GM12801 (cell line): Measurements from ENCODE around the gene PNISR.

Source experiments
- CTCF ChIP-seq: IDR thresholded peaks from one replicate; pipeline ENCODE4 v1.5.1; 2011; ENCODE audit warnings: control low read depth; ENCODE audit not compliant: insufficient read length; ENCODE audit errors: extremely low read depth

Gene PNISR

GRCh38 chr6:99362678-99363268 is 62.3 kb downstream of the PNISR start:
- TF ChIP-seq CTCF = no peak

GRCh38 chr6:99359800-99360199 is 65.3 kb downstream of the PNISR start:
- TF ChIP-seq CTCF = no peak

GRCh38 chr6:99356641-99357040 is 68.5 kb downstream of the PNISR start:
- no peak for TF ChIP-seq CTCF

- TF ChIP-seq CTCF = no peak
Measured at GRCh38 chr6:99354983-99355382, 70.1 kb downstream of the PNISR start.

GRCh38 chr6:99353126-99353525 is 72.0 kb downstream of the PNISR start:
- no peak for TF ChIP-seq CTCF

GRCh38 chr6:99350573-99350972 is 74.5 kb downstream of the PNISR start:
- no peak for TF ChIP-seq CTCF

- TF ChIP-seq CTCF = no peak
Measured at GRCh38 chr6:99349171-99350141, 75.7 kb downstream of the PNISR start, which contains the start of gene FAXC. TSS of gene FAXC (minus strand) at chr6:99349674. CDS start at chr6:99349372, 302 bp downstream.
